GM18519 (cell line): Measurements from ENCODE around the gene ATF5.
"Not testable (repeated sequence)": the region's sequence is repeated elsewhere in the genome, so short reads cannot be mapped to it uniquely, and the experiment has no call there.

Experiments
- ATAC-seq: cut with Tn5 transposase; IDR thresholded peaks from one replicate; pipeline ENCODE4 v1.9.1; 2021; ENCODE audit warnings: mild to moderate bottlenecking, moderate library complexity; ENCODE audit not compliant: unreplicated experiment, low FRiP score

Gene ATF5

GRCh38 chr19:49921871-49922795, 6.9 kb upstream of the ATF5 start:
- ATAC-seq: no peak

DNA sequence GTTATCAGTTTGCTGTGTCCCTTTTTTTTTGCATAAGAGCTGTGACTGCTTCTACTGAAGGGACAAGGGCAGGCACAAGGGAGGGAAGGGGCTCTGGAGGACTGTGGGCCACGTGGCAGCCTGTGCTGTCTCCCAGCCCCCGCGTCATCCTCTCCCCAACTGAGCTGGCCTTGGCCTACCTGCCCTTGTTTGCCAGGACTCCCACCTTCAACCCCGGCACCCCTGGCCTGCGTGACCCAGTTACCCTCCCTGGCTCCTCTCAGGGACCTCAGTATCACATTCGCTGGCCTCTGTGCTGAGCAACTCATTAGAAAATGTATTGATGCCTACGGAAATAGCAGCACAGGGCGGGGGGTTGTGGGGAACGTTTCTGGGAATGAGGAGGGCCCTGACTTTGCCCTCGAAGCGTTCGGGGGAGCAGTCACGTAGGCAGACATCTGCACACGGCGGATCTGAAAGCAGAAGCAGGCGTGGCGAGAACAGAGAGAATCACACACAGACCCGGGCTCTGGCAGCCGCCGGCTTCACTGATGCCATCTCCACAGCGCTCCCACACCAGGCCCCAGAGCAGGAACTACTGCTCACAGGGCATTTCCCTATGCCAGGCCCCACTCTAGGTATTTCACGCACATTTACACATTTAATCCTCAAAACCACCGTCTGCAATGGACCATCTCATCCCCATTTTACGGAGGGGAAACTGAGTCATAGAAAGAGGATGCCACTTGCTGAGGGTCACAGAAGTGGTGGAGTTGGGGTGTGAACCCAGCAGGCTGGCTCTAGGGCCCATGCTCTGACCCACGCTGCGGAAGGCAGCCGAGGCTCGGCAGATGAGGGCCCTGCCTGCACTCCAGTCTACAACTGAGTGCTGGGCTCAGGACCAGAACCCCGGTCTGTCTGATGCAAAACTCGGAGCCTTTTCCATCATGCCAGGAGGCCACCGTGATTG, 5.7 kb upstream of the ATF5 start:
- no peak for ATAC-seq

DNA sequence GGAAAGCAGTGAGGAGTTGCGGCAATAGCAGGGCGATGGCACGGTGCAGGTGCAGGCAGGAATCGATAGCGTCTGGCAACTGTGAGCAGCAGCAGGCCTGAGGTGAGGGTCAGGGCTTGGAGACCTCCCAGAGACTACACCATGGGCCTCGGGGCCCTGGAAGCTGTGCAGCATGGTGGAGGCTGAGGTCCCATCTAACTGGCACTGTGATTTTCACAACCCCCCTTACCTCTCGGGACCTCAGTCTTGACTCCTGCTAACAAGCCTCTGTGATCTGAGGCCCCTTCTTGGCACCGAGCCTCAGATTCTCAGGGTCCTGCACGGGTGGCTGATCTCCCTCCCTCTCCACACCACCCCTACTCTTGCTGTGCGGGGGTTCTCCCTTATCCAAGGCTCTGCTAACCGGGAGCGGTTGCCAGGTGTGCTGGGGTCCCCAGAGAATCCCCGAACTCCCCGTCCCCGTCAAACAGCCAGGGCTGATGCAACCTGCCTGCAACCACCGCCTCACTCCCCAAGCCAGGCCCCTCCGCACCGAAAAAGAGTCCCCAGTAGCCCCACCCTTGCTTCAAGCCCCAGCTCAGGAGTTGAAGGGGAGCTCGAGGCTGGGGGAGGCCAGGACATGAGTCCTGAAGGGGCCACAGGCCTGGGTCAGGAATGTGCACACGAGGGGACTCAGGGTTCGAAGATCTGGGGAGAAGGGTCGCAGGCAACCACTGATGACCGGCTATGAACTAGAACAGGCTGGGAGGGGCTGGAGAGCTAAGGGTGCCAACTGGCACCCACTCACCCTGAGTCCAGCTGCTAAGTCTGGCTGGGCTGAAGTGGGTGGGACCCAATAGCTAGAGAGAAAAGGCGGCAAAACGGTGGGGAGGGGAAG, 4.8 kb upstream of the ATF5 start:
- no peak for ATAC-seq

DNA sequence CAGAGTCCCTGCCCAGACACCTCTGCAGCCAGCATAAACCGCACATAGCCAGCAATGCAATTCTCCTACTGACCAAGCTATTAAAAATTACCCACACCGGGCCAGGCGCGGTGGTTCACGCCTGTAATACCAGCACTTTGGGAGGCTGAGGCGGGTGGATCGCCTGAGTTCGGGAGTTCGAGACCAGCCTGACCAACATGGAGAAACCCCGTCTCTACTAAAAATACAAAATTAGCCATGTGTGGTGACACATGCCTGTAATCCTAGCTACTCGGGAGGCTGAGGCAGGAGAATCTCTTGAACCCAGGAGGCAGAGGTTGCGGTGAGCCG, 4.2 kb upstream of the ATF5 start:
- not testable (repeated sequence) for ATAC-seq

GRCh38 chr19:49925486-49925885, 3.5 kb upstream of the ATF5 start:
- no peak for ATAC-seq

GRCh38 chr19:49926515-49926914, 2.5 kb upstream of the ATF5 start:
- no peak for ATAC-seq

DNA sequence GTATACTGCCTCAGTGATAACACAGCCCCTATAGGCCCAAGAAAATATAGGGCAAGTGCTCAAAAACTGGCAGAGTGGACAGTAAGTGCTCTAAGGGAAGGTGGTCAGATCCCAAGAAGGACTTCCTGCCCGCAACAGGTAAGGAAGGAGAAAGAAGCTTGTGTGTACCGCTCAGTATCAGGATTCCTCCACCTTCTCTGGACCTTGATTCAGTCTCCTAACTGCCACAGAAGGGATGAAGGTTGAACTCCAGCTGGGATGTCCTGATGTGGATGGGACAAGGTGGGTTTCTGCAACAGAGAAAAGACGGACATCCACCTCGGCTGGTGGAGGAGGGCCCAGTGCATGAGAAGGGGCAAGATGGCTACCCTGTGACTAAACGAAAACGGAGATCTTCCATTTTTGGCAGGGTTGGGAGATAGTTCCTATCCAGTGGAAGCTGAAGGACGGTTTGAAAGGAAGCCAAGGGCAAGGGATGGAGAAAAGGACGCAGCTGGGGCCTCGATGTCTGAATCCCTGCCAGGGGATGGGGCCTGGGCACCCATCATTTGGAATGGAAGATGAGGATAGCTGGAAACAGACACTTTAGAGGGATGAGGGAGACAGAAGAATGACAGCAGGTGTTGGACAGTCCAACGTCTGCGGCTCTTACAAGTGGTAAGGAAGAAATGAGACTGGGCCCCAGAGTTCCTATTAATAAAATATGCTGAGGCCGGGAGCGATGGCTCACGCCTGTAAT, 1.3 kb upstream of the ATF5 start:
- no peak for ATAC-seq

GRCh38 chr19:49929611-49930482, 842 bp downstream of the ATF5 start:
- peak; percentile 67 for ATAC-seq

- ATAC-seq: no peak
These were observed 1.5 kb downstream of the ATF5 start for GRCh38 chr19:49930483-49931011.

DNA sequence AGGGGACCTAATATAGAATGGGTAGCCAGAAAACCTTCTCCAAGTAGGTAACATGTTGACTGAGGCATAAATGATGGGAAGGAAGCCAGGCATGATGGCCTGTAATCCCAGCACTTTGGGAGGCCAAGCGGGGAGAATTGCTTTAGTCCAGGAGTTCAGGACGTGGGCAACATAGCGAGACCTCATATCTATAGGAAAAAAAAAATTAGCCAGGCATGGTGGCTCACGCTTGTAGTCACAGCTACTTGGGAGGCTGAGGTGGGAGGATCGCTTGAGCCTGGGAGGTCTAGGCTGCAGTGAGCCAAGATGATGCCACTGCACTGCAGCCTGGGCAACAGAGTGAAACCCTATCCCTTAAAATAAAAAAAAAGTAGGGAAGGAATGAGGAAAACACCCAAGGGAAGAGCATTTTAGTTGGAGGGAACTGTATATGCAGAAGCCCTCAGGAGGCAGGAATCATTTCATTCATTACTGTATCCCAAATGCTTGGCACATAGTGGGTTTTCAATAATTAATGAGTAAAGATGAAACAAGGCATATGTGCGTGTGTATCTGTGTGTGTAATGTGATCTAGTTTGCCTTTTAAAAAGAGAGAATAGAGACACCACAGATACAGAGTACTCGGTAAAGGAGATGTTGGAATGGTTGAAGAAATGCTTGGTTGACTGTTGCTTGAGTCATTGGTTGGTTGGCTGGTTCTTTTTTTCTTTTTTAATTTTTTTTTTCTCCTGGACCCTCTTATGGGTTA, 2.5 kb downstream of the ATF5 start:
- no peak for ATAC-seq

- no peak for ATAC-seq
These were observed 3.0 kb downstream of the ATF5 start for GRCh38 chr19:49932041-49932451.

GRCh38 chr19:49932731-49933131, 3.7 kb downstream of the ATF5 start:
- ATAC-seq: no peak

GRCh38 chr19:49933643-49934042, 4.6 kb downstream of the ATF5 start:
- ATAC-seq: no peak

DNA sequence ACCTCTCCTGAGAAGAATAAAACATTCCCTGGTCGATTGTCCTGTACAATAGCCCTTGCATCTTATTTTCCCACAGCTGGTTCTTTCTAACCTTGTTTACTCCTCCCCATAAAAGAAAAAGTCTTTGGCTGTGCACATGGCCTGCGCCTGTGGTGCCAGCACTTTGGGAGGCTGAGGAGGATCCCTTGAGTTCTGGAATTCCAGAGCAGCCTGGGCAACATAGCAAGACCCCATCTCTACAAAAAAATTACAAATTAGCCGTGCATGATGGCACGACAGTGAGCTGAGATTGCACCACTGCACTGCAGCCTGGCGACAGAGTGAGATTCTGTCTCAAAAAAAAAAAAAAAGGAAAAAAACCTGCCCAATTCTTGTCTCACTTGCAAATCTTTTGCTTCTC, 7.5 kb downstream of the ATF5 start:
- ATAC-seq: no peak

DNA sequence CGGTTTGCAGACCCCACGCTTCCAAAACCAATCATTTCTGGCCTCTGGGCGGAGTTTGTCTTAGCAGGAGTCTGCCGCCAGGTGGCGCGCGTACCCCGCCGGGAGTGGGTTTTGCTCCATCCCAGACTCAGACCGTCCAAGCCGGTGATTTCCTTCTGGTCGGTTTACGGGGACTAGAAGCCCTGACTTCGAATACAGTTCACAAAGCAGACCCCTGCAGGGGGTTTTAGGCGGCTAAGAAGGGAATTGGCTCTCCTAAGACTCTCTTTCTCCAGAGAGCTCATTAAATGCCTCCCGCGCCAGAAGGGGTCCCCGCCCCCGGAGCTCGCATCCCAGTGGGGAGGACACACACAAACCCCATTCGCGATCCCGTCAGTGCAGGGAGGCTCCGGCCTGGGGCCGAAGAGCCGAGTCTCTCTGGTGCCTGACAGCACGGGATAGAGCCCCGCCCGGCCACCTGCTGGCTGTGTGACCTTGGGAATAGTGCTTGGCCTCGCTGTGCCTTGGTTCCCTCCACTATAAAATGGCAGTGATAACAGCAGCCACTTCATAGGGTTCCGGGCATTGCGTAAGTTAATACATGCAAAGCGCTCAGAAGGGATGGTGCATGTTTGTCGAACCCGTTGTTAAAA, 8.9 kb downstream of the ATF5 start:
- no peak for ATAC-seq

GRCh38 chr19:49938662-49939061, 9.7 kb downstream of the ATF5 start:
- ATAC-seq: no peak

GRCh38 chr19:49939721-49940481, 10.9 kb downstream of the ATF5 start:
- ATAC-seq: no peak
